Progenitor cell of endocrine pancreas (in vitro differentiated cells): Measurements from ENCODE around the gene POPDC2. TPM values are rescaled to one million over a fixed set of nuclear protein-coding genes. Genes with fewer than 3 reads are reported as not detected.

Source experiments
- DNase-seq: peaks from one replicate; pipeline ENCODE4 v3.0.0; 2021; ENCODE audit warnings: low spot score; ENCODE audit not compliant: unreplicated experiment
- H3K27ac Mint-ChIP-seq: 2 replicates; pipeline ENCODE4 v1.8.0; 2021; ENCODE audit warnings: mild to moderate bottlenecking, moderate library complexity, mixed read lengths
- H3K27me3 Mint-ChIP-seq: 2 replicates; pipeline ENCODE4 v1.8.0; 2021; ENCODE audit warnings: mixed read lengths
- H3K36me3 Mint-ChIP-seq: 2 replicates; pipeline ENCODE4 v1.8.0; 2022; ENCODE audit warnings: mixed read lengths; ENCODE audit not compliant: insufficient read depth
- H3K4me1 Mint-ChIP-seq: 2 replicates; pipeline ENCODE4 v1.8.0; 2021; ENCODE audit warnings: low read depth, mixed read lengths
- H3K4me3 Mint-ChIP-seq: 2 replicates; pipeline ENCODE4 v1.8.0; 2021; ENCODE audit warnings: low read depth, mild to moderate bottlenecking, moderate library complexity, mixed read lengths
- H3K9me3 Mint-ChIP-seq: 2 replicates; pipeline ENCODE4 v1.8.0; 2021; ENCODE audit warnings: low read depth, mixed read lengths
- total RNA-seq: library from RNA; stranded (reverse); gene quantifications from 2 replicates; pipeline ENCODE4 v1.2.1, GENCODE V29; 2021
- TF ChIP-seq, protein P1 (sequence below): fragments of 200-600 bp; sonication (generic); IDR thresholded peaks from one replicate; pipeline ENCODE4 v1.5.0; 2021; ENCODE audit warnings: antibody characterized with exemption, mild to moderate bottlenecking; ENCODE audit not compliant: unreplicated experiment

The POPDC2 gene
- total RNA-seq, 1 donor from 2014 or later, result 3.8 TPM

DNA sequence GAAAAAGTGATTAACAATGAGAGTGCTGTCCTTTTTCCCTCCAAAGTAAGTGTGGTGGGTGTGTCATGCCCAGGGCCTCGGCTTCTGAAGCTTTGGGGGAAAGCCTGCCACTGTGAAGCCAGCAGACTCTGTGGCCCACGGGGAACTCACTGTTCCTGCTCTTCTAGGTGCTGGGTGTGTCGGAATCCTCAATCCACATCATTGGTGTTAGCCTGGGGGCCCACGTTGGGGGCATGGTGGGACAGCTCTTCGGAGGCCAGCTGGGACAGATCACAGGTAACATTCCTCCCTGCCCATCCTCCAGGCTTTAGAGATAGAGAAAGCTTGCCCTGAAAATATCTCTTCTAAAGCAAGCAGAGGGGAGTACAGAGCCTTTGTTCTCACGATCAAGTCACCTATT lies 51.1 kb downstream of the POPDC2 start:
- H3K4me3 Mint-ChIP-seq, result no peak overlapping the region

DNA sequence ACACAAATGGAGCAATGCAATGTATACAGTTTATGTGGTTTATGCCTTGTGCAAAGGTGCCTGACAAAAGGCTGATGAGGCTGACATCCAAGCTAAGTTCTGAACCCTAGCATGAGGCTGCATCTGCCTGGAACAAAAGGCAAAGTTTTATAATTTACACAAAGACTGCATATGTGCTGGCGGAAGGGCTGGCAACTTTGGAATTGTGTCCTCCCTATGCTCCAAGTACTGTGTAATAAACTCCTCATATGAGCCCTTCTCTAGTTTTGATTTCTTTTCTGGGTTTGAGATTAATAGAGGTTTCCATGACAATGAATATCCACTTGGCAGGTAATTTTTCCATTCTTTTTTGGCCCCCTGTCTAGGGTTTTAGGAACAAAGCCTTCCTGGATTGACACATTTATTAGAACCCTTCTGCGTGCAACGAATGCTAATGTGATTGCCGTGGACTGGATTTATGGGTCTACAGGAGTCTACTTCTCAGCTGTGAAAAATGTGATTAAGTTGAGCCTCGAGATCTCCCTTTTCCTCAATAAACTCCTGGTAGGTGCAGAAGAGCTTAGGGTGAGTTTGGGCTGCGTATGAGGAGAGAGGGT lies 51.9 kb downstream of the POPDC2 start:
- TF ChIP-seq, protein P1, sequence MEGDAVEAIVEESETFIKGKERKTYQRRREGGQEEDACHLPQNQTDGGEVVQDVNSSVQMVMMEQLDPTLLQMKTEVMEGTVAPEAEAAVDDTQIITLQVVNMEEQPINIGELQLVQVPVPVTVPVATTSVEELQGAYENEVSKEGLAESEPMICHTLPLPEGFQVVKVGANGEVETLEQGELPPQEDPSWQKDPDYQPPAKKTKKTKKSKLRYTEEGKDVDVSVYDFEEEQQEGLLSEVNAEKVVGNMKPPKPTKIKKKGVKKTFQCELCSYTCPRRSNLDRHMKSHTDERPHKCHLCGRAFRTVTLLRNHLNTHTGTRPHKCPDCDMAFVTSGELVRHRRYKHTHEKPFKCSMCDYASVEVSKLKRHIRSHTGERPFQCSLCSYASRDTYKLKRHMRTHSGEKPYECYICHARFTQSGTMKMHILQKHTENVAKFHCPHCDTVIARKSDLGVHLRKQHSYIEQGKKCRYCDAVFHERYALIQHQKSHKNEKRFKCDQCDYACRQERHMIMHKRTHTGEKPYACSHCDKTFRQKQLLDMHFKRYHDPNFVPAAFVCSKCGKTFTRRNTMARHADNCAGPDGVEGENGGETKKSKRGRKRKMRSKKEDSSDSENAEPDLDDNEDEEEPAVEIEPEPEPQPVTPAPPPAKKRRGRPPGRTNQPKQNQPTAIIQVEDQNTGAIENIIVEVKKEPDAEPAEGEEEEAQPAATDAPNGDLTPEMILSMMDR, result no peak
- Mint-ChIP-seq H3K4me1 (no peaks in the 10 kb centered on the region), H3K9me3 (peaks cover 4% of the 10 kb centered on the region), H3K27ac (no peak overlapping the region), H3K36me3 (no peaks in the 10 kb centered on the region), H3K4me3 (no peak overlapping the region), H3K27me3 (no peaks in the 10 kb centered on the region)
- DNase-seq, result no peak

More for the DNA sequence above, 51.1 kb downstream of the POPDC2 start:
- Mint-ChIP-seq H3K36me3 (no peaks in the 10 kb centered on the region), H3K9me3 (peaks cover 4% of the 10 kb centered on the region), H3K27ac (no peak overlapping the region), H3K4me1 (no peaks in the 10 kb centered on the region), H3K27me3 (no peaks in the 10 kb centered on the region)
- DNase-seq, result no peak
- TF ChIP-seq, protein P1, result no peak

DNA sequence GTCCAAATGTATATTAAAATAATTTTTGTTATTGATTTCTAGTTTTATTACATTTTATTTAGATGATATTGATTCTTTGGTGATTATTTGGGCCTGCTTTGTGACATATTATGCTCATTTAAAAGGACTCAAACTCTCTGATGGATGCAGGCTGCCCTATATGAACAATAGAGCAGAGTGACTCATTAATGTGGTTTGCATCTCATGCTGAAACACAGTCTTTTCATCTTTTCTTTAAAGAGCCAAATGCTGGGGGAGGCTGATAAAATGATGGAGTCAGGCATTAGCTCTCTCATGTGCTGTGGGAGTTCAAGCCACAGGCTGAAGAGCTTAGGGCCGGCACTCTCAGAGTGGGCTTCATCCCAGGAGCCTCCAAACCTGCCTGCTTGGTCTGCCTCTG lies 55.5 kb downstream of the POPDC2 start:
- Mint-ChIP-seq H3K4me3 (no peak overlapping the region), H3K27me3 (no peaks in the 10 kb centered on the region), H3K9me3 (no peaks in the 10 kb centered on the region), H3K27ac (no peak overlapping the region), H3K4me1 (peaks cover 1% of the 10 kb centered on the region), H3K36me3 (no peaks in the 10 kb centered on the region)
- TF ChIP-seq, protein P1, result no peak
- DNase-seq, result no peak

DNA sequence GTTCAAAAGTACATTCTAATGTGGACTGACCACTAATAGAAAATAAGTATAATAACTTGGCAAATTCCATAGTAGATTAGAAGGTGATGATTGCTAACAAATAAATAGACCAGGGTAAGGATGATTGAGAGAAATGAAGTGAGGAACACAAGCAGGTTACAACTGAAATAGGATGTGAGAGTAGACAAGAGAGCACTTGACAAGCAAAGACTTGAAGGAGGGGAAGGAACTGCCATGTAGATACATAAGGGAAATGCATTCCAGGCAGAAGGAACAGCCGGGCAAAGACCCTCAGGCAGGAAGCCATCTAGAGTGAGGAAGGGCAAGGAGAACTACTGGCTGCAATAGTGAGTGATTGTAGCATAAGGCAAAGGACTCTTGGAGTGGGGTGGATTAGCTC lies 57.7 kb downstream of the POPDC2 start:
- Mint-ChIP-seq H3K4me3 (no peak overlapping the region), H3K9me3 (no peaks in the 10 kb centered on the region), H3K27me3 (peaks cover 8% of the 10 kb centered on the region), H3K36me3 (no peaks in the 10 kb centered on the region), H3K4me1 (peaks cover 9% of the 10 kb centered on the region), H3K27ac (no peak overlapping the region)
- no peak for DNase-seq
- TF ChIP-seq, protein P1, result no peak

DNA sequence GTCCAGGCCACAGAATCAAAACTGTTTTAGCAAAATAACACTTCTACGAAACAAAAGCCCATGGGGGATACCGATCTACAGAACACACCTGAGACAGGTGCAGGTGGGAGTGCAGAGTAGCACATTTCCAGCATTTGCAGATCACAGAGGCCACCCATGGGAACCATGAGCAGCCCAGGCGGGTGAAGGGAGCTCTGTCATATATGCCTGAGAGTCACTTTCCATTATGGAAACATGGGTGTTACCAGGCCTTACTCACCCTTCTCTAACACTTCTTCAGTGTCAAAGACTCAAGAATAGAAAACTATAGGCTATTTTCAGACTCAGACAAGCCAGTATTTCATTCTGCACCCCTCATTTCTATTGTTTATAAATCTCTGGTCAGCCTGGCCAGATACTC lies 59.2 kb downstream of the POPDC2 start:
- Mint-ChIP-seq H3K27me3 (peaks cover 11% of the 10 kb centered on the region), H3K4me3 (no peak overlapping the region), H3K27ac (no peak overlapping the region), H3K36me3 (no peaks in the 10 kb centered on the region), H3K4me1 (peaks cover 14% of the 10 kb centered on the region), H3K9me3 (no peaks in the 10 kb centered on the region)
- TF ChIP-seq, protein P1, result no peak
- DNase-seq, result no peak
